Endothelial cell of umbilical vein (primary cell): Measurements from ENCODE around the gene ZNF783. TPM values are rescaled to one million over a fixed set of nuclear protein-coding genes. Genes with fewer than 3 reads are reported as not detected.

Experiments
- BruUV-seq: library from RNA; stranded (reverse); fragments of 400-500 nt; replicated peaks from 2 replicates; lab custom pipeline; 2021; lab: Mats Ljungman, UMichigan
- CTCF ChIA-PET: fragments of 300-600, 350-600 bp; sonication (Branson Sonifier 250); formaldehyde crosslinking; loops from one replicate; lab custom pipeline; 2021; ENCODE audit warnings: antibody characterized with exemption, inconsistent platforms; lab: Charles Lee
- POLR2A ChIA-PET: fragments of 300-600, 350-600 bp; sonication (Branson Sonifier 250); formaldehyde crosslinking; loops from one replicate; lab custom pipeline; 2021; ENCODE audit warnings: antibody characterized with exemption, inconsistent platforms; lab: Charles Lee
- DNase-seq: peaks from one replicate; pipeline ENCODE4 v3.0.0-alpha.2; 2011; ENCODE audit warnings: low read depth, low spot score
- FAIRE-seq: peaks from 2 replicates; lab custom pipeline; 2011; peaks lifted over from hg19 to GRCh38; lab: Jason Lieb, UNC
- H2AFZ ChIP-seq: 2 replicates; pipeline ENCODE4 v1.6.0; 2012; ENCODE audit warnings: low read depth, low read length, control low read depth, inconsistent platforms
- H3K27ac ChIP-seq: 2 replicates; pipeline ENCODE4 v1.5.1; 2011; ENCODE audit warnings: low read depth, mild to moderate bottlenecking, control low read depth, low read length, moderate library complexity; ENCODE audit not compliant: insufficient read depth
- H3K27me3 ChIP-seq, 2 experiments: 2 replicates each; pipeline versions ENCODE4 v1.6.0 to v1.6.1; 2011; ENCODE audit warnings: low read length in 2 of 2, mixed read lengths in 1 of 2; ENCODE audit not compliant: control insufficient read depth in 2 of 2, insufficient read depth in 2 of 2
- H3K36me3 ChIP-seq, 2 experiments: 2 replicates in 1 of 2; 3 replicates in 1 of 2; pipeline ENCODE4 v1.5.1; 2011; ENCODE audit warnings: low read length in 2 of 2, mild to moderate bottlenecking in 1 of 2, moderate library complexity in 1 of 2; ENCODE audit not compliant: control insufficient read depth in 2 of 2, insufficient read depth in 2 of 2; ENCODE audit errors: extremely low read depth in 1 of 2
- H3K4me1 ChIP-seq: 3 replicates; pipeline ENCODE4 v1.5.1; 2011; ENCODE audit warnings: mild to moderate bottlenecking, low read length; ENCODE audit not compliant: control insufficient read depth, insufficient read depth; ENCODE audit errors: extremely low read depth
- H3K4me2 ChIP-seq: 2 replicates; pipeline ENCODE4 v1.6.1; 2011; ENCODE audit warnings: low read length, control low read depth, mixed read lengths; ENCODE audit not compliant: insufficient read depth
- H3K4me3 ChIP-seq, 3 experiments: fragments of 200-600 bp in 1 of 3; sonication (generic), shearing (Covaris generic) in 1 of 3; replicated peaks in 1 of 3; 2 replicates each; pipeline ENCODE4 v1.5.1; 2011 to 2016; ENCODE audit warnings: control low read depth in 3 of 3, low read length in 3 of 3, mild to moderate bottlenecking in 2 of 3, inconsistent platforms in 1 of 3, low read depth in 1 of 3, moderate library complexity in 1 of 3; ENCODE audit not compliant: insufficient read depth in 1 of 3
- H3K79me2 ChIP-seq: 2 replicates; pipeline ENCODE4 v1.6.0; 2012; ENCODE audit warnings: low read length, inconsistent platforms; ENCODE audit not compliant: control insufficient read depth, insufficient read depth
- H3K9ac ChIP-seq: replicated peaks from 2 replicates; pipeline ENCODE3; 2011; ENCODE audit warnings: low read length, control low read depth; ENCODE audit not compliant: insufficient read depth; ENCODE audit errors: extremely low read depth
- H3K9me1 ChIP-seq: replicated peaks from 3 replicates; pipeline ENCODE4 v1.6.0; 2011; ENCODE audit warnings: mild to moderate bottlenecking, low read length; ENCODE audit not compliant: control insufficient read depth, insufficient read depth; ENCODE audit errors: extremely low read depth
- H3K9me3 ChIP-seq: replicated peaks from 2 replicates; pipeline ENCODE4 v1.5.1; 2012; ENCODE audit warnings: low read length, inconsistent platforms; ENCODE audit not compliant: control insufficient read depth, insufficient read depth
- H4K20me1 ChIP-seq: replicated peaks from 2 replicates; pipeline ENCODE3; 2011; ENCODE audit warnings: mild to moderate bottlenecking, low read length; ENCODE audit not compliant: control insufficient read depth, insufficient read depth; ENCODE audit errors: extremely low read depth
- EZH2 ChIP-seq: IDR thresholded peaks from 2 replicates; pipeline ENCODE4 v1.6.1; 2012; ENCODE audit warnings: borderline replicate concordance, low read depth, mild to moderate bottlenecking, moderate library complexity, low read length, inconsistent platforms; ENCODE audit not compliant: severe bottlenecking
- FOS ChIP-seq: IDR thresholded peaks from 2 replicates; pipeline ENCODE4 v1.6.1; 2011; ENCODE audit warnings: mild to moderate bottlenecking, low read length, moderate library complexity, borderline replicate concordance; ENCODE audit not compliant: insufficient read depth
- GATA2 ChIP-seq: IDR thresholded peaks from 2 replicates; pipeline ENCODE4 v1.7.0; 2011; ENCODE audit warnings: low read depth, mild to moderate bottlenecking, moderate library complexity, mixed read lengths, low read length; ENCODE audit not compliant: insufficient read length, insufficient read depth
- JUN ChIP-seq: IDR thresholded peaks from 2 replicates; pipeline ENCODE4 v1.6.1; 2011; ENCODE audit warnings: borderline replicate concordance, low read depth; ENCODE audit not compliant: insufficient read length, insufficient read depth
- MYC ChIP-seq: IDR thresholded peaks from one replicate; pipeline ENCODE4 v1.6.1; 2011; ENCODE audit warnings: mild to moderate bottlenecking, low read depth, low read length
- POLR2A ChIP-seq: IDR thresholded peaks from 2 replicates; pipeline ENCODE4 v1.6.1; 2012; ENCODE audit warnings: low read depth, mild to moderate bottlenecking, control low read depth, low read length
- POLR2AphosphoS5 ChIP-seq: IDR thresholded peaks from 2 replicates; pipeline ENCODE4 v1.6.1; 2012; ENCODE audit warnings: low read depth, mild to moderate bottlenecking, control low read depth, low read length, moderate library complexity; ENCODE audit not compliant: insufficient read depth
- dilution Hi-C: fragments of 300-500 bp; cut with MboI; formaldehyde crosslinking; loops from one replicate; pipeline ENCODE4 v1.15.0; 2019; ENCODE audit warnings: low sequenced_read_pairs; ENCODE audit not compliant: extremely low pct_ligation_motif_present
- intact Hi-C: fragments of 100-400 bp; cut with micrococcal nuclease; formaldehyde crosslinking; loops from one replicate; pipeline ENCODE4 v1.10.0; 2022
- polyA plus RNA-seq, 4 experiments: library from polyadenylated mRNA; depleted of rRNA in 3 of 4; stranded (reverse) in 3 of 4; unstranded in 1 of 4; fragments of >200 nt; gene quantifications; 2 replicates each; pipeline versions ENCODE4 v1.2.1 to v1.2.3, GENCODE V29; 2011 to 2012; ENCODE audit warnings: missing spikeins in 1 of 4
- total RNA-seq: library from RNA; stranded (reverse); gene quantifications from 2 replicates; pipeline ENCODE4 v1.2.3, GENCODE V29; 2021
- TF ChIP-seq, protein P1 (sequence below), 2 donors: IDR thresholded peaks; 1 replicate in 1 of 2; 2 replicates in 1 of 2; pipeline ENCODE4 v1.5.1; 2011; ENCODE audit warnings: low read length in 2 of 2, mild to moderate bottlenecking in 2 of 2, moderate library complexity in 2 of 2, control low read depth in 1 of 2, inconsistent platforms in 1 of 2, low read depth in 1 of 2; ENCODE audit not compliant: insufficient read depth in 1 of 2; ENCODE audit errors: extremely low read depth in 1 of 2
- TF ChIP-seq, protein P2 (sequence below): IDR thresholded peaks from 2 replicates; pipeline ENCODE4 v1.6.1; 2011; ENCODE audit not compliant: insufficient read depth, insufficient read length

The ZNF783 gene
- total and polyA plus RNA-seq, 2 donors (not counting 3 experiments of a cell fraction or from before 2014, with no cell fraction given), result 7.3 to 9.8 TPM

GRCh38 chr7:149286811-149287400 is 24.9 kb downstream of the ZNF783 start:
- no peak overlapping the region for H3K4me3 ChIP-seq
- no peaks in the 10 kb centered on the region for H4K20me1 ChIP-seq
- intact Hi-C loops (loop anchor here (10.0 kb wide), 1 partner anchor 338 kb away; no protein-coding TSS in a partner anchor), dilution Hi-C loops (no loop called here)
- H3K4me1 ChIP-seq, result peaks cover 9% of the 10 kb centered on the region
- H3K79me2 ChIP-seq, result no peaks in the 10 kb centered on the region
- DNase-seq (no peak), FAIRE-seq (no peak)
- no peak overlapping the region for H2AFZ ChIP-seq
- CTCF ChIA-PET, result no interaction called here
- H3K4me2 ChIP-seq, result no peak overlapping the region
- no peaks in the 10 kb centered on the region for H3K9me1 ChIP-seq
- H3K27me3 ChIP-seq, result no peaks in the 10 kb centered on the region
- no peaks in the 10 kb centered on the region for H3K9me3 ChIP-seq
- POLR2A ChIA-PET, result no interaction called here
- peaks cover 0 to 3% of the 10 kb centered on the region in 2 experiments for H3K36me3 ChIP-seq
- no peak overlapping the region for H3K9ac ChIP-seq
- no TSS peak for BruUV-seq
- no peak for TF ChIP-seq FOS
- TF ChIP-seq, protein P1, sequence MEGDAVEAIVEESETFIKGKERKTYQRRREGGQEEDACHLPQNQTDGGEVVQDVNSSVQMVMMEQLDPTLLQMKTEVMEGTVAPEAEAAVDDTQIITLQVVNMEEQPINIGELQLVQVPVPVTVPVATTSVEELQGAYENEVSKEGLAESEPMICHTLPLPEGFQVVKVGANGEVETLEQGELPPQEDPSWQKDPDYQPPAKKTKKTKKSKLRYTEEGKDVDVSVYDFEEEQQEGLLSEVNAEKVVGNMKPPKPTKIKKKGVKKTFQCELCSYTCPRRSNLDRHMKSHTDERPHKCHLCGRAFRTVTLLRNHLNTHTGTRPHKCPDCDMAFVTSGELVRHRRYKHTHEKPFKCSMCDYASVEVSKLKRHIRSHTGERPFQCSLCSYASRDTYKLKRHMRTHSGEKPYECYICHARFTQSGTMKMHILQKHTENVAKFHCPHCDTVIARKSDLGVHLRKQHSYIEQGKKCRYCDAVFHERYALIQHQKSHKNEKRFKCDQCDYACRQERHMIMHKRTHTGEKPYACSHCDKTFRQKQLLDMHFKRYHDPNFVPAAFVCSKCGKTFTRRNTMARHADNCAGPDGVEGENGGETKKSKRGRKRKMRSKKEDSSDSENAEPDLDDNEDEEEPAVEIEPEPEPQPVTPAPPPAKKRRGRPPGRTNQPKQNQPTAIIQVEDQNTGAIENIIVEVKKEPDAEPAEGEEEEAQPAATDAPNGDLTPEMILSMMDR (IDR thresholded peaks at IDR 0.05; ENCODE audit: extremely low read depth in 1 of 2, insufficient read depth in 1 of 2, low read depth in 1 of 2, low read length in 2 of 2), result no peak
- no peak for TF ChIP-seq MYC
- TF ChIP-seq JUN, result no peak
- no peak overlapping the region for H3K27ac ChIP-seq

DNA sequence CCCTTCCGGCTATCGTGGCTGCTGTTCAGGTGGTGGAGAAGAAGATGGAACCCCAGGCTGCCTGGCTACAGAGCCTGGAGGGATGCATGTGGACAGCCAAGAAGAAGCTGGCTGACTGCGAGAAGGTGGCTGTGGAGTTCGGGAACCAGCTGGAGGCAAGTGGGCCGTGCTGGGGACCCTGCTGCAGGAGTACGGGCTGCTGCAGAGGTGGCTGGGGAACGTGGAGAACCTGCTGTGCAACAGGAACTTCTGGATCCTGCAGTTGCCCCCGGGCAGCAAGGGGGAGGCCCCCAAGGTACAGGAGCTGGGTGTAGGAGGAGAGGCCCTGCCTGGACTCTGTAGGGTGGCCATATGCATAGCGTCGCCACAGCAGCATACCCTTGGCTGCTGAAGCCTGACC is 25.6 kb downstream of the ZNF783 start:
- peaks cover 0 to 3% of the 10 kb centered on the region in 2 experiments for H3K36me3 ChIP-seq
- no peaks in the 10 kb centered on the region for H3K9me1 ChIP-seq
- H4K20me1 ChIP-seq, result no peaks in the 10 kb centered on the region
- H3K4me1 ChIP-seq, result peaks cover 9% of the 10 kb centered on the region
- BruUV-seq, result no TSS peak
- no peak for TF ChIP-seq EZH2
- TF ChIP-seq GATA2, result no peak
- TF ChIP-seq, protein P2, sequence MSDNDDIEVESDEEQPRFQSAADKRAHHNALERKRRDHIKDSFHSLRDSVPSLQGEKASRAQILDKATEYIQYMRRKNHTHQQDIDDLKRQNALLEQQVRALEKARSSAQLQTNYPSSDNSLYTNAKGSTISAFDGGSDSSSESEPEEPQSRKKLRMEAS, result no peak
- TF ChIP-seq JUN, result no peak
- TF ChIP-seq, protein P1 (IDR thresholded peaks at IDR 0.05; ENCODE audit: extremely low read depth in 1 of 2, insufficient read depth in 1 of 2, low read depth in 1 of 2, low read length in 2 of 2), result no peak
- TF ChIP-seq MYC, result no peak
- TF ChIP-seq POLR2AphosphoS5, result no peak
- no peak for TF ChIP-seq FOS
- TF ChIP-seq POLR2A, result no peak
- H3K79me2 ChIP-seq, result no peaks in the 10 kb centered on the region
- no peak for FAIRE-seq
- POLR2A ChIA-PET, result no interaction called here
- H2AFZ ChIP-seq, result no peak overlapping the region
- H3K4me2 ChIP-seq, result no peak overlapping the region
- no peaks in the 10 kb centered on the region for H3K9me3 ChIP-seq
- dilution Hi-C loops, result no loop called here
- H3K9ac ChIP-seq, result no peak overlapping the region
- intact Hi-C loops, result loop anchor here (10.0 kb wide), 1 partner anchor 337 kb away; no protein-coding TSS in a partner anchor
- no peaks in the 10 kb centered on the region for H3K27me3 ChIP-seq
- no peak overlapping the region for H3K4me3 ChIP-seq
- H3K27ac ChIP-seq, result no peak overlapping the region
- DNase-seq, result no peak
- CTCF ChIA-PET, result no interaction called here
